K562 (cell line): ENCODE results near the gene ARHGDIB. TPM values are rescaled to one million over a fixed set of nuclear protein-coding genes. Genes with fewer than 3 reads are reported as not detected.

ENCODE experiments used
- CBX5 ChIP-seq: IDR thresholded peaks from 2 replicates; pipeline ENCODE4 v1.6.1; 2014; ENCODE audit warnings: low read depth, borderline replicate concordance
- FOSL1 ChIP-seq: fragments of 200-800 bp; sonication (Bioruptor generic); conservative IDR thresholded peaks from 2 replicates; pipeline ENCODE4 v1.6.1; 2016; ENCODE audit warnings: missing genetic modification characterization, missing compliant biosample characterization
- FOXK2 ChIP-seq, 2 experiments: fragments of 450-650 bp; IDR thresholded peaks in 1 of 2; conservative IDR thresholded peaks in 1 of 2; 2 replicates each; pipeline ENCODE4 v1.6.1; 2016; ENCODE audit warnings: low read depth in 2 of 2, mild to moderate bottlenecking in 1 of 2
- SAFB ChIP-seq: fragments of 200-400 bp; formaldehyde crosslinking; IDR thresholded peaks from 2 replicates; pipeline ENCODE4 v1.6.1; 2017; ENCODE audit warnings: low read depth, low read length, borderline replicate concordance
- ZBTB7A ChIP-seq: IDR thresholded peaks from 2 replicates; pipeline ENCODE4 v1.6.1; 2011; ENCODE audit warnings: low read depth, mild to moderate bottlenecking, low read length, moderate library complexity, borderline replicate concordance; ENCODE audit not compliant: control insufficient read depth
- ZKSCAN1 ChIP-seq: fragments of 150-350 bp; IDR thresholded peaks from 2 replicates; pipeline ENCODE4 v1.6.1; 2016; ENCODE audit warnings: low read depth, low read length
- polyA plus RNA-seq, 8 experiments: library from polyadenylated mRNA; depleted of rRNA in 4 of 8; stranded (reverse) in 5 of 8; unstranded in 3 of 8; fragments of >200 nt; fragmentation: Nextera tagmentation in 2 of 8; fragmentation: Illumina TruSeq in 1 of 8; extraction: Ambion mirVana in 2 of 8; extraction: Trizol in 1 of 8; gene quantifications; 2 replicates each; pipeline versions ENCODE4 v1.2.1 to v1.2.3, GENCODE V29; 2011 to 2014; ENCODE audit warnings: inconsistent platforms in 1 of 8, missing spikeins in 1 of 8
- total RNA-seq, 7 experiments: library from RNA; depleted of rRNA in 6 of 7; stranded (reverse); fragments of >200 nt in 6 of 7; fragmentation: Illumina TruSeq in 2 of 7; extraction: Trizol in 2 of 7; gene quantifications; 2 replicates each; pipeline versions ENCODE4 v1.2.1 to v1.2.3, GENCODE V29; 2011 to 2021; ENCODE audit warnings: low replicate concordance in 1 of 7
- TF ChIP-seq, protein P1 (sequence below): sonication (generic); formaldehyde crosslinking; IDR thresholded peaks from 2 replicates; pipeline ENCODE4 v1.8.0; 2022; ENCODE audit warnings: mild to moderate bottlenecking, missing genetic modification reagents, borderline replicate concordance

The ARHGDIB gene
- total and polyA plus RNA-seq, 9 of the 15 experiments (the other 6 are each of a cell fraction or from before 2014, with no cell fraction given), result 9.5 to 204 (median 116) TPM

- TF ChIP-seq SAFB (no peak), ZKSCAN1 (no peak), FOSL1 (peak; percentile 65), ZBTB7A (no peak), FOXK2 (conservative IDR thresholded peaks at IDR 0.05 in 1 of 2, IDR thresholded peaks at IDR 0.05 in 1 of 2; ENCODE audit: low read depth in 2 of 2) (no peak), CBX5 (no peak)
- TF ChIP-seq, protein P1, sequence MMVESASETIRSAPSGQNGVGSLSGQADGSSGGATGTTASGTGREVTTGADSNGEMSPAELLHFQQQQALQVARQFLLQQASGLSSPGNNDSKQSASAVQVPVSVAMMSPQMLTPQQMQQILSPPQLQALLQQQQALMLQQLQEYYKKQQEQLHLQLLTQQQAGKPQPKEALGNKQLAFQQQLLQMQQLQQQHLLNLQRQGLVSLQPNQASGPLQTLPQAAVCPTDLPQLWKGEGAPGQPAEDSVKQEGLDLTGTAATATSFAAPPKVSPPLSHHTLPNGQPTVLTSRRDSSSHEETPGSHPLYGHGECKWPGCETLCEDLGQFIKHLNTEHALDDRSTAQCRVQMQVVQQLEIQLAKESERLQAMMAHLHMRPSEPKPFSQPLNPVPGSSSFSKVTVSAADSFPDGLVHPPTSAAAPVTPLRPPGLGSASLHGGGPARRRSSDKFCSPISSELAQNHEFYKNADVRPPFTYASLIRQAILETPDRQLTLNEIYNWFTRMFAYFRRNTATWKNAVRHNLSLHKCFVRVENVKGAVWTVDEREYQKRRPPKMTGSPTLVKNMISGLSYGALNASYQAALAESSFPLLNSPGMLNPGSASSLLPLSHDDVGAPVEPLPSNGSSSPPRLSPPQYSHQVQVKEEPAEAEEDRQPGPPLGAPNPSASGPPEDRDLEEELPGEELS (CRISPR knock-in tag), result no peak
- TF ChIP-seq, all 486 proteins: peak for 6
Observed at GRCh38 chr12:14960548-14961465, 594 bp downstream of the ARHGDIB start (continued).
